Erythroblast (primary cell): ENCODE data around the gene CTSA.

ENCODE experiments used
- DNase-seq, 2 experiments: peaks; one replicate each; lab custom pipeline; 2025; lab: John Stamatoyannopoulos, UW
- GATA1 ChIP-seq: IDR thresholded peaks from 2 replicates; pipeline ENCODE4 v1.6.1; 2011; ENCODE audit warnings: low read depth, mild to moderate bottlenecking, control low read depth, low read length, moderate library complexity
- POLR2A ChIP-seq: IDR thresholded peaks from 2 replicates; pipeline ENCODE4 v1.6.1; 2011; ENCODE audit warnings: mild to moderate bottlenecking, low read length

CTSA gene

GRCh38 chr20:45937765-45938164 lies 46.6 kb downstream of the CTSA start:
- DNase-seq, result peak in 1 of 2 experiments; percentile 19
- TF ChIP-seq GATA1 (no peak), POLR2A (no peak)

- no peak for DNase-seq
- TF ChIP-seq GATA1 (no peak), POLR2A (no peak)
Observed at GRCh38 chr20:45938727-45939438, 47.7 kb downstream of the CTSA start.

- DNase-seq, result no peak
- no peak for TF ChIP-seq POLR2A
- no peak for TF ChIP-seq GATA1
Observed at GRCh38 chr20:45940053-45940452, 48.9 kb downstream of the CTSA start.

GRCh38 chr20:45940469-45940868 lies 49.3 kb downstream of the CTSA start:
- DNase-seq, result no peak
- TF ChIP-seq POLR2A (no peak), GATA1 (no peak)

GRCh38 chr20:45943613-45944012 lies 52.5 kb downstream of the CTSA start:
- no peak for DNase-seq
- TF ChIP-seq GATA1, result no peak
- TF ChIP-seq POLR2A, result no peak

GRCh38 chr20:45944151-45944964 lies 53.2 kb downstream of the CTSA start:
- DNase-seq, result peak; percentile 42 to 69

GRCh38 chr20:45944965-45945677 lies 54.0 kb downstream of the CTSA start:
- TF ChIP-seq GATA1 (no peak), POLR2A (no peak)
- no peak for DNase-seq

More at GRCh38 chr20:45944151-45944964, 53.2 kb downstream of the CTSA start:
- no peak for TF ChIP-seq POLR2A
- no peak for TF ChIP-seq GATA1

GRCh38 chr20:45945678-45946148 lies 54.6 kb downstream of the CTSA start:
- TF ChIP-seq GATA1, result no peak
- TF ChIP-seq POLR2A, result no peak

GRCh38 chr20:45946149-45946970 lies 55.2 kb downstream of the CTSA start:
- no peak for DNase-seq
- TF ChIP-seq GATA1, result no peak
- TF ChIP-seq POLR2A, result no peak

More at GRCh38 chr20:45945678-45946148, 54.6 kb downstream of the CTSA start:
- no peak for DNase-seq

GRCh38 chr20:45947110-45947866 lies 56.2 kb downstream of the CTSA start:
- no peak for TF ChIP-seq POLR2A
- no peak for TF ChIP-seq GATA1
- no peak for DNase-seq

GRCh38 chr20:45948261-45948733 lies 57.2 kb downstream of the CTSA start:
- DNase-seq, result no peak
- TF ChIP-seq POLR2A, result no peak
- TF ChIP-seq GATA1, result no peak
